ENCODE measurements around the gene SH3PXD2B.
"Not testable (repeated sequence)": the region's sequence is repeated elsewhere in the genome, so short reads cannot be mapped to it uniquely, and the experiment has no call there.

Gene SH3PXD2B

DNA sequence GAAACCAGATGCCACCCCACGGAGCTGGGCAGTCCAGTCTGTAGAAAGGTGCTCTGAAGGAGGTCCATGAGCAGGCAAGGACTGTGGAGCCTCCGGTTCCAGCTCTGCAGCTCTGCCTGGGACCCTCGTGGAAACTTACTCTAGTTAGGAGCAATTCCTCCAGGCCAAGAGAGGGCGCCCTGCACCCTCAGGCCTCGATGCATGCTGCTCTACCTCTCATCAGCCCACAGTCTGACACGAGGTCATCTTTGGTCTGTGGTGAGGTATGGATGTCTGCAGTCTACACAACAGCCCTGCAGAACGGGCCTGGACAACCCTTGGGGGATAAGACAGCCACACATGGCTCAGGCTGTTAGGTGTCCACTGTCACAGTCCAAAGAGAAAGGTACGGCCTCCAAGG lies 120.1 kb downstream of the SH3PXD2B start:
- DNase-seq = peak; percentile 8

DNA sequence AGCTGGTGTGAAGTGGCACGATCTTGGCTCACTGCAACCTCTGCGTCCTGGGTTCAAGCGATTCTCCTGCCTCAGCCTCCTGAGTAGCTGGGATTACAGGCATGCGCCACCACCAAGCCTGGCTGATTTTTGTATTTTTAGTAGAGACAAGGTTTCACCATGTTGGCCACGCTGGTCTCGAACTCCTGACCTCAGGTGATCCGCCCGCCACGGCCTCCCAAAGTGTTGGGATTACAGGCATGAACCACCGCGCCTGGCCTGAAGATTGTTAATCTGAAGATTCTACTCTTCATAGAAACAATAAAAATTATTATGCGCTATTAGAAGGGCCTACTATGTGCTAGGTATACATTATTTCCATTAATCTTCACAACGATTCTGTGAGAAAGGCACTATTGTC lies 127.4 kb downstream of the SH3PXD2B start:
- DNase-seq = not testable (repeated sequence)

DNA sequence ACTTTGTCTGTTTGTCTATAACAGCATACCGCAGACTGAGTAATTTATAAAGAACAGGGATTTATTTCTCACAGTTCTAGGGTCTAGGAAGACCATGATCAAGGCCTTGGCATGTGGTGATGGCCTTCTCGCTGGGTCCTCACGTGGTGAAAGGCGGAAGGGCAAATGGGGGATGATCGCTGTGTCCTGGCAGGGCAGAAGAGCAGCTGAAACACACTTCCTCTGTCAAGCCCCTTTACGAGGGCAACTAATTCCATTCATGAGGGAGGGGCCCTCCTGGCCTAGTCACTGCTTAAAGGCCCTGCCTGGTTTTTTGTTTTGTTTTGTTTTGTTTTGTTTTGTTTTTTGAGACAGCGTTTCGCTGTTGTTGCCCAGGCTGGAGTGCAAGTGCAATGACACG lies 128.9 kb downstream of the SH3PXD2B start:
- DNase-seq = no peak

DNA sequence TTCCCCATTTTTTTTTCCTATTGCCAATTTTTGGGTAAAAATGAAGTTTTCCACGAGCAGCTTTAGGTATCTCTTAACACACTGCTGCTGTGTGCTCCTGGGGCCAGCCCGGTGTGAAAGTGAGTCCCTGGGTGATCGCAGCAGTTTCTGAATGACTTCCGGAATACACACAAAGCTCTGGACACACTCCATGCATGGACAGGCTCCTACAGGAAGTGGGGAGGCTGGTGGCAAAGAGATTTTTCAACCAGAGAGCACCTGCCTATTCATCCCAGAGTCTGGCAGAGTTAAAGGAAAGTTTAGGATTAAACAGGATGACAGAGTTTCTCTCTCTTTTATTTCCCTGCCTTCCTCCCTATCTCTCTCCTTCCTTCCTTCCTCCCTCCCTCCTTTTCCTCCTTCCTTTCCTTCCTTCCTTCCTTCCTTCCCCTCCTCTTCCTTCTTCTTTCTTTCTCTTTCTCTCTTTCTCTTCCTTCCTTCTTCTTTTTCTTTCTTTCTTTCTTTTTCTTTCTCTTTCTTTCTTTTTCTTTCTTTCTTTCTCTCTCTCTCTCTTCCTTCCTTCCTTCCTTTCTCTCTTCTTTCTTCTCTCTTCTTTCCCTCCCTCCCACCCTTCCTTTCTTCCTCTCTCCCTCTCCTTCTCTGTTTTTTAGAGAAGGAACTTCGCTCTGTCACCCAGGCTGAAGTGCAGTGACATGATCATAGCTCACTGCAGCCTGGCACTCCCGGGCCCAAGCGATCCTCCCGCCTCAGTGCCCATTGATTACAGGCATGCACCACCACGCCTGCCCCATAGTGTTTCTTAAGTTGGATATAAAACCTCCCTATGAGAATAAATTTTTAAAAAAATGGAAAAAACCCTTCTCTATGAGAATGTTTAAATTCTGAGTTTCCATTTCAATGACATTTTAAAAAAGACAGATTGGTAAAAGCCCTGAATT lies 132.0 kb downstream of the SH3PXD2B start:
- no peak for DNase-seq

DNA sequence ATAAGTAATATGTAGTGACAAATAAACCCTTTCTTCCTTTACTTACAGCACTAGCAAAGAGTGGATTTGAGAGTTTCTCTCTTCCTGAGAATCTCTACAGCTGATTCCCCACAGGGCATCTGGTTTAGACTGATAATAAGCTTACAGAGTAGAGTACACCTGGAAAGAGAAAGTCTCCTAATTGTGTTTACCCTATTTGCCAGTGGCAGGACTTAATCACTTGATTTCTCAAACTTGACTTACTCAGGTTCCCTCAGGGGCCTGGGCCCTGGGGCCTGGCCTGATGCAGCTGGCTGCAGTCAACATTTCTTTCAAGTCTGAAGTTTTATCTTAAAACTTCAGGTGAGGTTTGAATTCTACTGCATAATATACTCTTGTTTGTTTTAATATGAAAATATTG lies 132.7 kb downstream of the SH3PXD2B start:
- DNase-seq = no peak

DNA sequence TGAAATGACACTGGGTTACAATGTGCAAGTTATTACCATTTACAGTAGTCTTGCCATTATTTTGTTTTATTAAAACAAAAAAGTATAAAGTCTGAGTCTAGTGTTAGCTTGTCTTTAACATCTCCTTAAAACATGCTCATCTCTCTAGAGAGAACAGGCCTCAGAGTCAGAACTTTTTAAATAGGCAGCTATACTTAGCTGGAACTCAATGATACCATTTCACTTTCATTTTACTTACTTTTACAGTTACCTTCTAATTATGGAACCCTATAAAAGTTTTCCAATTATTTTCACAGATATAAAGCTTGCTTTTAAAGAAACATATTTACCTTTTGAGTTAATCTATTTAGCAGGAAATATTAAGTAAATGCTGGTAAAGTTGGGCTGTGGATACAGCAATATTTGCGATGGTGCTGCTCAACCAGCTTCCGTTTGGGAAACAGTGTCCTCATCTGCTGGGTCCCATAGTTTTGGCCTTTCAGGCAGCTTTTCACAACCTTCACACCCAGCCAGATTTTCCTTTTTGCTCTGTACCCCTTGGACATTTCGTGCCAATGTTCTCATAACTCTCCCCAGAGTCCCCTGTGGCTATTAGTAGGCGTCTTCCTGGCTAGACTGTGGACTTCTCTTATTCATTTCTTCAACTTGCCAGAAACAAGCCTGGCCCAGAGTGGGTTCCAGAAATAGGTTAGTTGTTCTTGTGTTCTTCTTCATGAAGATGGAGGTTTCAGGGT lies 134.4 kb downstream of the SH3PXD2B start:
- no peak for DNase-seq

DNA sequence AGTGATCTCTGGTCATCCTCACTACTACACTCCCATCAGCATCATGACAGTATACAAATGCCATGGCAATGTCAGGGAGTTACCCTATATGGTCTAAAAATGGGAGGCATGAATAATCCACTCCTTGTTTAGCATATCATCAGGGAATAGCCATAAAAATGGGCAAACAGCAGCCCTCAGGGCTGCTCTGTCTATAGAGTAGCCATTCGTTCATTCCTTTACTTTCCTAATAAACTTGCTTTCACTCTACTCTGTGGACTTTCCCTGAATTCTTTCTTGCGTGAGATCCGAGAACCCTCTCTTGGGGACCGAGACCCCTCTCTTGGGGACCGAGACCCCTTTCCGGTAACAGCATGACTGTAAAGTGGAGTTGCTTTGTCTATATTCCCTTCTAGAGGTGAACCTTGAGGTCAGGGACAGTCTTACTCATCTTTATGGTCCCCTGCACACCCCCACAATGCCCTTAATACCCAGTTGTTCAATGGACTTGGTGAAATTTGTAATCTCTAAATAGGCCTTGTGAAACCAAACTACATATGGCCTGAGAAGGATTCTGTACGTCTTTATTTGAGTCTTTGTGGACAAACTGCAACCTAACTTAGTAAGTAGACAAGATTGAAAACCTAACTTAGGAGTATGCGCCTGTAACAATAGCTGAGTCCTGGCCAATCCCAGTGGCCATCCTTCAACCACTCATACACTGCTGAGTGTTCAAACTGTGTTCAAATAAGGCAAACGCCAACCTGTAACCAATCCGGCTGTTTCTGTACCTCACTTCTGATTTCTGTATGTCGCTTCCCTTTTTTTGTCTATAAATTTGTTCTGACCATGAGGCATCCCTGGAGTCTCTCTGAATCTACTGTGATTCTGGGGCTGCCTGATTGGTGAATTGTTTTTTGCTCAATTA lies 138.5 kb downstream of the SH3PXD2B start:
- DNase-seq = no peak

DNA sequence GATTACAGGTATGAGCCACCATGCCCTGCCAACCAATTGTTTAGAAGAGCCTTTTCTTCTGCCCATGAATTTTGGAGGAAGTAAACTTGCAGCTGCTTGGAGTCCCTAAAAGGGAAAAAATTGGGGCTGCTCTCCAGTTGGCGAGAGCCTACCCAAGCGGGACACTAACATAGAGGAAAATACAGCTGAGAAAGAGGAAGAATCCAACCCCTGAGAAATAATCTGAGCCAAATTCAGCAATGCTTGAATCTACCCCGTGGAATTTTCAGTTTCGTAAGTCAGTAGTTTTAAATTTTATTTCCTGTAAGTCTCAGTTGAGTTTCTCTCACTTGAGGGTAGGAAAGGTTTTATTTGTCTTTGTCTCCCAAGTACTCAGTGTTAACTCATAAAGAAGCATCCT lies 140.4 kb downstream of the SH3PXD2B start:
- no peak for DNase-seq

DNA sequence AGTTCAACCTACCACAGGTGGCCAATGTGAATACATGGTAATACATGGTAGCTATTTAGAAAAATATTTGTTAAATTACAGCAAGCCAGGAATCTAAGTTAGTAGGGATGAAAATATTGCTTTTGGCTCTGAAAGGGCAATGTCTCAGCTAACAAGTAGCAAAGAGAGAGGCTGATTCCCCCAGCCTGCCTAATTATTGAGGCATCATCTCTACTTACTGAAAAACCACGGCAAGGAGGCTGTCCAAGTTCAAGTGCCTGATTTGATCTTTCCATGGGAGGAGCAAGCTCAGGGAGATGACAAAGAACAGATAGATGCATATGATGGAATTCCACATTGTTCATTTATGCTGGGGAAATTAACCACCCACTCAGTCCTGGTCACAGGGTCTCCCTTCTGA lies 142.0 kb downstream of the SH3PXD2B start:
- DNase-seq = no peak

DNA sequence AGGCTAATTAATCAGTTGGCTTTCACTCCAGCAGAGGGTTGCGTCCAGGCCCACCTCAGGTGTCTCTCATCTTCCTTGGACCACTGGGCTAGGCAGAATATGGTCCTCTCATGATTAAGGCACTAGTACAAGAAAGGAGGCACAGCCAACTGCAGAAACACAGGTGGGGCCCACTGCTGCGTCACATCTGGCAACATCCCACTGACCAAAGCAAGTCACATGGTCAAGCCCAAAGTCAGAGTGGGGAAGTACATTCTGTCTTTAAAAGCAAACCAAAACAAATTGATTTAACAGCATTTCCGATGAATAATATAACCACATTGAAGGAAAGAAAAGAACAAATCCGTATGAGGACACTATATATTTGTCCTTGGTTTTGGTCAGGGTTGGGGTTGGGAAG lies 142.7 kb downstream of the SH3PXD2B start:
- DNase-seq = no peak

DNA sequence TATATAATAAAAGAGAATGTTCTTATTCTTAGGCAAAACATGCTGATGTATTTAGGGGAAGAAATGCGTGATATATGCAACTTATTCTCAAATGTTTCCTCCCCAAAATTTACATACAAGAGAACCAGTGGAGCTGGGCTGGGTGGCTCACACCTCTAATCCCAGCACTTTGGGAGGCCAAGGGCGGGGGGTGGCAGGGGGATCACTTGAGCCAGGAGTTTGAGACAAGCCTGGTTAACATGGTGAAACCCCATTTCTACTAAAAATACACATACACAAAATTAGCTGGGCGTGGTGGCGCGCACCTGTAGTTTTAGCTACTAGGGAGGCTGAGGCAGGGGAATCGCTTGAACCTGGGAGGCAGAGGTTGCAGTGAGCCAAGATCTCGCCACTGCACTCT lies 143.3 kb downstream of the SH3PXD2B start:
- no peak for DNase-seq

DNA sequence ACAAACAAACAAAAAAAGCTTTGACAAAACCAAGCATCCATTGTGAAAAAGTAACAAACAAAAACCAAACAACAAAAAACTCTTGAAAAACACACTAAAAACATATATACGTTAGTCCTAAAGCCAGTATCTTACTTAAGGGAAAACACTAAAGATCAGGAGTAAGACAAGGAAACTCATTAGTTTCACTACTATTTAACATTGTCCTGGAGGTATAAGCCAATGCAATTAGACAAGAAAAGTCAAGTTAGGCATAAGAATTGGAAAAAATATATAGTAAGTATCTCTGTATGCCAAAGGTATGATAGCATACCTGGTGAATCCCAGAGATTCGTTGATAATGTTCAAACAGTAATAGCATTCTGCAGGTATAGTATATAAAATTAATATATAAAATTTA lies 148.9 kb downstream of the SH3PXD2B start:
- no peak for DNase-seq

DNA sequence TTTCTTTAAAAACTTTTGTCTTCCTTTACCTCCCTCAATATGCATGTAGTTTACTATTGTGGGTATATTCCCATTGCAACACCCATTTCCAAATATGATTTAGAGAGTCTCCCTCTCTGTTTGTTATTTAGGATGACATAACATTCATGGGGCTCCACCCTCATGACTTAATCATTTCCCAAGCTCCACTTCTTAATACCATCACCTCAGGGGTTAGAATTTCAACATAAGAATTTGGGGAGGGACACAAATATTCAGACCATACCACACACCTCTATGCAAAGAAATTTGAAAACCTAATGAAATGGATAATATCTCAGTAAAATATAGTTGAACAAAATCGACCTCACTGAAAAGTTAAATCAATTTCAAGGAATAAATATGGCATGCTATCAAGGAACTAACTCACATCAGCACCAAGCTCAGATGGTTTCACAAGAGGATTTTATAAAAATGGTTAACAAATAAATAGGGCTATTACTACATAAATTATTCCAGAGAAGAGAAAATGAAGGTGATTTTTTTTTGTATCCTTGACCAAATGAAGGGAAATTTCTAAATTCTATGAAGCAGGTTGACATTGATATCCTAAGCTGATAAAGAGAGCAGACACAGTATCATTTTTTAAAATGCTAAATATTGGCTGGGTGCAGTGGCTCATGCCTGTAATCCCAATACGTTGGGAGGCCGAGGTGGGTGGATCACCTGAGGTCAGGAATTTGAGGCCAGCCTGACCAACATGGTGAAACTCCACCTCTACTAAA lies 150.6 kb downstream of the SH3PXD2B start:
- no peak for DNase-seq

DNA sequence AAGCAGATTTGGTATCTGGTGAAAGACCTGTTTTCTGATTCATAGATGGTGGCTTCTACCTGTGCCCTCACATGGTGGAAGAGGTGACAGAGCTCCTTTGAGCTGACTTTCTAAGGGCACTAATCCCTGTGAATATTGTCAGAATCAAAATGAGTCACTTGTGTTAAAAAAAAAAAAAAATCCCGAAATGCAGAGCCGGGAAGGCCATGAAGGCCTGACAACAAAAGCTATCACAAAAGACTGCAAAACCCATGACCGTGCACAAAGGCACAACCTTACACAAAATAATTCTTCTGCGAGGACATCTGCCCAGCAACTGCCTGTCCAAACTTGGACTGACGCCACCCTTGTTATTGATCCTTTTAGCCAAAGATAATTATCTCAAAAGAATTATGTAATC lies 151.2 kb downstream of the SH3PXD2B start:
- no peak for DNase-seq

DNA sequence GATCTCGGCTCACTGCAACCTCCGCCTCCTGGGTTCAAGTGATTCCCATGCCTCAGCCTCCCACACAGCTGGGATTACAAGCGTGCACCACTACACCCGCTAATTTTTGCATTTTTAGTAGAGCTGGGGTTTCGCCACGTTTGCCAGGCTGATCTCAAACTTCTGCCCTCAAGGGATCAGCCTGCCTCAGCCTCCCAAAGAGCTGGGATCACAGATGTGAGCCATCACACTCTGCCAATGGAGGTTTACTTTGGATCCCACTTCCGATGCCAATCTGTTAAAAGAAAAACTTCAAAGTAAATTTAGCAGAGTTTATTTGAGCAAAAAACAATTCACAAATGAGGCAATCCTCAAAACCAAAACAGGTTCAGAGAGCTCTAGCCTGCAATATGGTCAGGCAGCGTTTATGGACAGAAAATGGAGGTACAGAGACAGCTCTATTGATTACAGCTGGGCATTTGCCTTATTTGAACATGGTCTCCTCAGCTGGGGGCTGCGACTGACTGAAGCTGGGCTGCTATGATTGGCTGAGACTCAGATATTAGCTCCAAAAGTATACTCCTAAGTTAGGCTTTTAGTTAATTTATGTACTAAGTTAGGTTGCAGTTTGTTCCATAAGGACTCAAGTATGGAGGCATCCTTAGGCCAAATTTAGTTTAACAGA lies 152.1 kb downstream of the SH3PXD2B start:
- no peak for DNase-seq

DNA sequence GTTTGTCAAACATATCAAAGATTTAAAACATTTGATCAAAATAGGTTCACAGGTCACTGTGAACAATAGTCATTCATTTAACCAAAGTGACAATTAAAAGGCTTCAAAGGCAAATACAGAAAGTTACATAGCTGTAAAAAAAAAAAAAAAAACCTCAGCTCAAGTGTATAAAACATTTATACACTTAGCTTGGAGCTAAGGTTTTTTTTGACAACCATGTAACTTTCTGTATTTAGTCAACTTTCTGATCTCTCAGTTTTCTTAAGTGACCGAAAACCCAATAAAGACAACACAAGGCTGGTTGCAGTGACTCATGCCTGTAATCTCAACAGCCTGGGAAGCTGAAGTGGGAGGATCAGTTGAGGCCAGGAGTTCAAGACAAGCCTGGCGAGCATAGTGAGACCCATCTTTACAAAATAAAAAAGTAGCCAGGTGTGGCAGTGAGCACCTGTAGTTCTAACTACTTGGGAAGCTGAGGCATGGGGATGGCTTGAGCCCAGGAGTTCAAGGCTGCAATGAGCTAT lies 154.3 kb downstream of the SH3PXD2B start:
- DNase-seq = no peak

DNA sequence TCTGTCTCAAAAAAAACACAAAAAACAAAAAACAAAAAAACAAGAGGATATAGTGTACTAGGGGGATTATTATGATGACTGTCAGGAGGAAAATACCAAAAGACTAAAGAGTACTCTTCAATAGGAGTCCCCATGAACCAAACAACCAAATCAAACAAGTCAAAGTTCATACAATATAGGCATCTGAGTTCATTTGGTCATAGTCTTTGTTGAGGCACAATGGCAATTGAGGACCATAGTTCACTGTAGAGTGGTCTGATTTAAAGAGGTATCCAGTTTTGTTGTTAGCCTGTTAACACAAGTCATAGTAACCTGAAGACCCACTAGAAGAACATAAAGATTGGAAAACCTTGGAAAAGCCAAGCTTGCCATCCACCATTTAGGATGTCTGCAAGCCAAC lies 159.5 kb downstream of the SH3PXD2B start:
- no peak for DNase-seq

DNA sequence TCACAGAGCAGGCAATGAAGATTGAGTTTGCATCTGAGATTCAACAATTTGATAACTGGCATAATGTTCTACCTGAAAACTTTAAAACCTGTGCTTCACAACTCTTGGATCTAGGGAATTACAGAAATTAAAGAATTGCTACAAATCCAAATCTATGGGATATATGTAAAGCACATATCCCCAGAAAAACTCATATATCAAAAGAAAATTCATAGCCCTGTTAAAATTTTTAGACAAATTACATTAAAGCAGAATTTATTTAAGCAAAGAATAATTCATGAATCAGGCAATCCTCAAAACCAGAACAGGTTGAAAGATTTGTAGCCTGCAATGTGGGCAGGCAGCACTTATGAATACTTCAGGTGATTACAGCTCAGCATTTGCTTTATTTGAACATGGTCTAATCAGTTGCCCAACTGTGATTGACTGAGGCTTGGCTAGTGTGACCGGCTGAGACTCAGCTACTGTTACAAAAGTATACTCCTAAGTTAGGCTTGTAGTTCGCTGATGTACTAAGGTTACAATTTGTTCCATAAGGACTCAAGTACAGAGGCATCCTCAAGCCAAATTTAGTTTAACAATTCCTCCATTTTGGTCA lies 160.5 kb downstream of the SH3PXD2B start:
- no peak for DNase-seq

DNA sequence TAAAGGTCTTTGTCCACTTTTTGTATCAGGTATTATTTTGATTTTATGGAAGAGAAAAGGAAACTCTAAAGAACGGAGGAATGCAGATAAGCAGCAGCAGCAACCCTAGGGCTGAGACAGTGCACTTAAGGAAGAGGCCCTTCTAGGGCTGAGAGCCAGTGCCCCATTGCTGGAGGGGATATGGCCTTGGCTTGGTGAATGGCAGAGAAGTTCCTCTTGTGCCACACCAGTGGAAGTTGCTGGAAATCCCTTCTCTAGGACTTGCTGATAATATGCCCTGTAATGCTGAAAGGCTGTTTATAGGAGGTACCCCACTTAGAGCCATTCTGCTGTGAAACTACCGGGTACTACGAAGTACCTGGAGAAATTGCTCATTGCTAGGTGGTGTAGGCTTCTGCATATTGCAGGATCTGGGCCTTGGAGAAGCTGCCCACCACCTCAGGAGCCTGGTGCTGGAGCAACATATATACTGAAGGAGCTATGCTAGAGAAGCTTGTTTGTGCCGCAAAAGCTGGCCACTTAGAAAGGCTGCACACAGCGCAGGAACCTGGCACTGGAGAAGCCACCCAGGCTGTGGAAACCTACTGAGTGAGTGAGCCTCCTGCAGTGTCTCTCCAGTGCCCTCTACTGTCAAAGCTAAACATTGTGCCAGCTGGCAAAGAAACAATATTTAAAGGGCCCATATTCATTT lies 161.1 kb downstream of the SH3PXD2B start:
- DNase-seq = peak; percentile 68

DNA sequence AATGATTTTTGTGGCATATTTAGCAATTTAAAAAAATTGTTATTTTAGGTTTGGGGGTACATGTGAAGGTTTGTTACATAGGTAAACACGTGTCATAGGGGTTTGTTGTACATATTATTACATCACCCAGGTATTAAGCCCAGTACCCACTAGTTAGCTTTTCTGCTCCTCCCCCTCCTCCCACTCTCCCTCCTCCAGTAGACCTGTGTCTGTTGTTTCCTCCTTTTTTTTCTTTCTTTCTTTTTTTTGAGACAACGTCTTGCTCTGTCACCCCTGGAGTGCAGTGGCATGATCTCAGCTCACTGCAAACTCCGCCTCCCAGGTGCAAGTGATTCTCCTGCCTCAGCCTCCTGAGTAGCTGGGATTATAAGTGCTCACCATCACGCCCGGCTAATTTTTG lies 162.5 kb downstream of the SH3PXD2B start:
- DNase-seq = not testable (repeated sequence)
